HepG2 (cell line): ENCODE measurements around the gene POLR1H. TPM values are rescaled to one million over a fixed set of nuclear protein-coding genes. Genes with fewer than 3 reads are reported as not detected.

Source experiments
- E2F5 ChIP-seq: sonication (generic); formaldehyde crosslinking; conservative IDR thresholded peaks from 2 replicates; pipeline ENCODE4 v1.4.0; 2020; ENCODE audit warnings: missing genetic modification reagents
- ELF3 ChIP-seq: IDR thresholded peaks from 2 replicates; pipeline ENCODE4 v1.6.1; 2016; ENCODE audit warnings: missing genetic modification reagents, missing compliant biosample characterization
- ERF ChIP-seq: IDR thresholded peaks from 2 replicates; pipeline ENCODE4 v1.6.1; 2018; ENCODE audit warnings: missing biosample characterization, missing genetic modification reagents
- ETV5 ChIP-seq: IDR thresholded peaks from 2 replicates; pipeline ENCODE4 v1.6.1; 2018; ENCODE audit warnings: missing biosample characterization, missing genetic modification reagents, inconsistent platforms, borderline replicate concordance
- FOXO4 ChIP-seq: sonication (generic); formaldehyde crosslinking; conservative IDR thresholded peaks from 2 replicates; pipeline ENCODE4 v1.8.1; 2023; ENCODE audit warnings: missing genetic modification reagents
- HES4 ChIP-seq: sonication (generic); formaldehyde crosslinking; IDR thresholded peaks from 2 replicates; pipeline ENCODE4 v1.9.0; 2021; ENCODE audit warnings: mild to moderate bottlenecking, missing genetic modification reagents, borderline replicate concordance
- KAT7 ChIP-seq: IDR thresholded peaks from 2 replicates; pipeline ENCODE4 v1.6.1; 2018; ENCODE audit warnings: borderline replicate concordance, missing compliant biosample characterization
- KDM5A ChIP-seq: fragments of 200-600 bp; sonication (generic); IDR thresholded peaks from 2 replicates; pipeline ENCODE4 v1.7.0; 2018; ENCODE audit warnings: antibody characterized with exemption, mild to moderate bottlenecking, low read length, borderline replicate concordance
- KDM6A ChIP-seq: IDR thresholded peaks from 2 replicates; pipeline ENCODE4 v1.6.1; 2016; ENCODE audit warnings: low read depth
- KLF9 ChIP-seq: IDR thresholded peaks from 2 replicates; pipeline ENCODE4 v1.6.1; 2016; ENCODE audit warnings: low read depth
- MED8 ChIP-seq: sonication (generic); formaldehyde crosslinking; IDR thresholded peaks from 2 replicates; pipeline ENCODE4 v1.8.1; 2023; ENCODE audit warnings: mild to moderate bottlenecking, missing genetic modification reagents; ENCODE audit not compliant: insufficient replicate concordance
- MNT ChIP-seq: fragments of 450-650 bp; IDR thresholded peaks from 2 replicates; pipeline ENCODE4 v1.6.1; 2016
- NCOA5 ChIP-seq: sonication (generic); formaldehyde crosslinking; IDR thresholded peaks from 2 replicates; pipeline ENCODE4 v1.4.0; 2020; ENCODE audit warnings: missing genetic modification reagents
- NFE2L1 ChIP-seq: sonication (generic); formaldehyde crosslinking; IDR thresholded peaks from 2 replicates; pipeline ENCODE4 v1.4.0; 2020; ENCODE audit warnings: missing genetic modification reagents, mild to moderate bottlenecking, borderline replicate concordance
- NFE2L2 ChIP-seq: fragments of 150-350 bp; IDR thresholded peaks from 2 replicates; pipeline ENCODE4 v1.6.1; 2014; ENCODE audit warnings: low read length
- RFX5 ChIP-seq: IDR thresholded peaks from 2 replicates; pipeline ENCODE4 v1.6.1; 2011; ENCODE audit warnings: low read depth, low read length, improper control_type of control experiment
- SP2 ChIP-seq: sonication (generic); formaldehyde crosslinking; IDR thresholded peaks from 2 replicates; pipeline ENCODE4 v1.5.1; 2020; ENCODE audit warnings: mild to moderate bottlenecking, missing genetic modification reagents
- SP4 ChIP-seq: sonication (generic); formaldehyde crosslinking; IDR thresholded peaks from 2 replicates; pipeline ENCODE4 v1.8.1; 2023; ENCODE audit warnings: mild to moderate bottlenecking, missing genetic modification reagents
- TCF7 ChIP-seq: sonication (generic); IDR thresholded peaks from 2 replicates; pipeline ENCODE4 v1.6.1; 2016; ENCODE audit warnings: antibody characterized with exemption, low read depth
- YY1 ChIP-seq: IDR thresholded peaks from 2 replicates; pipeline ENCODE4 v1.6.1; 2011; ENCODE audit warnings: low read length, low read depth, moderate library complexity, mild to moderate bottlenecking; ENCODE audit not compliant: insufficient read depth, insufficient replicate concordance
- ZMAT3 ChIP-seq: sonication (generic); formaldehyde crosslinking; conservative IDR thresholded peaks from 2 replicates; pipeline ENCODE4 v1.7.0; 2021; ENCODE audit warnings: missing genetic modification reagents
- ZNF468 ChIP-seq: sonication (generic); formaldehyde crosslinking; IDR thresholded peaks from 2 replicates; pipeline ENCODE4 v1.8.0; 2022; ENCODE audit warnings: mild to moderate bottlenecking, moderate library complexity, missing genetic modification reagents
- polyA plus RNA-seq, 8 experiments: library from polyadenylated mRNA; depleted of rRNA in 3 of 8; stranded (reverse) in 7 of 8; unstranded in 1 of 8; fragments of >200 nt; fragmentation: Illumina TruSeq in 4 of 8; extraction: Trizol in 4 of 8; gene quantifications; 2 replicates each; pipeline versions ENCODE4 v1.2.1 to v1.2.3, GENCODE V29; 2011 to 2016; ENCODE audit warnings: low read depth in 4 of 8, missing spikeins in 1 of 8, mixed read lengths in 1 of 8; ENCODE audit not compliant: insufficient read depth in 1 of 8
- total RNA-seq, 5 experiments: library from RNA; depleted of rRNA; stranded (reverse); fragments of >200 nt; fragmentation: Illumina TruSeq; extraction: Trizol; gene quantifications; 2 replicates each; pipeline ENCODE4 v1.2.3, GENCODE V29; 2016; ENCODE audit warnings: low read depth in 1 of 5

POLR1H gene
- total and polyA plus RNA-seq, 2 of the 13 experiments (the other 11 are each of a cell fraction or from before 2014, with no cell fraction given), result 61.4 to 79.8 TPM

DNA sequence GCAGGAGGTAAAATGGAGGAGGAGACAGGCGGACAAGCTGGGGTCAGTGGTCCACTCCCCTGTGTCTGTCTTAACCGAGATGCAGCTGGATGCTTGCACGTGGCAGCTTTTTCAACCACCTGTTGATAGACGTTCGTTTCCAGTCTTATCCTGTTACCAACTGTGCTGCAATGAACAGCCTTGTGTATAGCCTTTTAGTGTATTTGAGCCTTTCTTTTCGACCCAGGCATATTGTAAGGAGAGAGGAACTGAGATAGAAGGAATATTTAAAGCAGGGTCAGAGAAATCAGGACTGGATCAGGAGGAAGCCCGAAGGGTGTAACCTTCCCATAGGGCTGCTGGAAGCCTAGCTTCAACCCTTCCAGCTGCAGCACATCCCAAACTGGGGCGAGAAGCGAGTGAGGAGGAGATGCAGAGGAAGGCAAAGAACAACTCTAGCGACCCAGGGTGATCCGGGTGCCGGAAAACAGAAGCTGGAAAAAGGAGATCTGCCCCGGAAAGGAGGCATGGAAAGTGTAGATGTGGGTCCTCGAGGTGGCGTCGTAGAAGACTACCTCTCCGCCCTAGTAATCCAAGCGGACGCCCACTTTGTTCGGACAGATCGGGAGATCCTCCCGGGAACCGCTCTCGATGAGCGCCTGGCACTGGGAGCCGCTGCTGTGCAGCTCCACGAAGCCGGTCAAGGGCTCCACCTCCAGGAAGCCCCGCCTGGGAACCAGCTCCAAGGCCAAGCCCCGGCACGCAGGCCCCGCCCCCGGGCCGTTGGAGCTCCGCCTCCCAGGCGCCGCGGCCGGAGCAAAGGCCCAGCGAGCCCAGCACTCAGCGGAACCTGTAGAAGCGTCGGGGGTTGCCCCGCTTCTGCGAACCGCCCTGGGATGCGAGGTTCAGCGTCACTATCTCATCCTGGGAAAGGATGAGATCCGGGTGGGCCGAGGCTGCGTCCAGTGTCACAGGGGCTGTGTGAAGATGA is 40.7 kb downstream of the POLR1H start (continued):
- TF ChIP-seq E2F5 (CRISPR knock-in tag) (no peak; the same call in 1 of the 2 replicates), KDM5A (peak; percentile 31; the same call in 1 of the 2 replicates), ERF (CRISPR knock-in tag) (peak; percentile 96), YY1 (peak; percentile 68), ZMAT3 (peak; percentile 88), SP2 (CRISPR knock-in tag) (no peak), KDM6A (CRISPR knock-in tag) (no peak), ELF3 (peak; percentile 90), NCOA5 (CRISPR knock-in tag) (no peak), HES4 (CRISPR knock-in tag) (no peak), RFX5 (peak; percentile 22; the same call in 1 of the 2 replicates), NFE2L1 (CRISPR knock-in tag) (no peak), ETV5 (CRISPR knock-in tag) (peak; percentile 69), TCF7 (no peak), ZNF468 (CRISPR knock-in tag) (no peak), KLF9 (no peak), SP4 (CRISPR knock-in tag) (peak; percentile 85), MNT (peak; percentile 55), MED8 (CRISPR knock-in tag) (peak; percentile 90), FOXO4 (CRISPR knock-in tag) (no peak), NFE2L2 (no peak), KAT7 (CRISPR knock-in tag) (peak; percentile 89; the same call in 1 of the 2 replicates)
